Stimulated activated CD8-positive, alpha-beta memory T cell treated with anti-CD3 and anti-CD28 coated beads, Interleukin-7, amount 100 ng/mL, for 4 hours (primary cell): Measurements from ENCODE around the gene YIPF5.

ENCODE experiments used
- DNase-seq, 2 donors: peaks; one replicate each; pipeline ENCODE4 v3.0.0-alpha.2; 2020; ENCODE audit warnings: low read depth in 2 of 2

Gene YIPF5

GRCh38 chr5:144179226-144179625 is 8.8 kb upstream of the YIPF5 start:
- DNase-seq = no peak

- no peak for DNase-seq
Measured at GRCh38 chr5:144177548-144177947, 7.1 kb upstream of the YIPF5 start.

GRCh38 chr5:144173766-144174165 is 3.3 kb upstream of the YIPF5 start:
- no peak for DNase-seq

GRCh38 chr5:144169904-144170275 is 569 bp downstream of the YIPF5 start:
- DNase-seq = no peak

GRCh38 chr5:144167998-144168397 is 2.5 kb downstream of the YIPF5 start:
- DNase-seq = no peak

- no peak for DNase-seq
Measured at GRCh38 chr5:144166696-144167095, 3.8 kb downstream of the YIPF5 start.

- no peak for DNase-seq
Measured at GRCh38 chr5:144162686-144163085, 7.8 kb downstream of the YIPF5 start.

- DNase-seq = no peak
Measured at GRCh38 chr5:144156767-144157171, 13.7 kb downstream of the YIPF5 start.

GRCh38 chr5:144151026-144151425 is 19.4 kb downstream of the YIPF5 start:
- no peak for DNase-seq

GRCh38 chr5:144144956-144145751 is 25.3 kb downstream of the YIPF5 start:
- no peak for DNase-seq

GRCh38 chr5:144143625-144144024 is 26.8 kb downstream of the YIPF5 start:
- DNase-seq = no peak

GRCh38 chr5:144142824-144143162 is 27.7 kb downstream of the YIPF5 start:
- no peak for DNase-seq

GRCh38 chr5:144142139-144142823 is 28.2 kb downstream of the YIPF5 start:
- DNase-seq = no peak

- DNase-seq = no peak
Measured at GRCh38 chr5:144141585-144141984, 28.9 kb downstream of the YIPF5 start.

- no peak for DNase-seq
Measured at GRCh38 chr5:144139586-144139985, 30.9 kb downstream of the YIPF5 start.

GRCh38 chr5:144135113-144135762 is 35.2 kb downstream of the YIPF5 start:
- no peak for DNase-seq

GRCh38 chr5:144134194-144134826 is 36.1 kb downstream of the YIPF5 start:
- no peak for DNase-seq

GRCh38 chr5:144133050-144133633 is 37.3 kb downstream of the YIPF5 start:
- no peak for DNase-seq

GRCh38 chr5:144131261-144131660 is 39.2 kb downstream of the YIPF5 start:
- no peak for DNase-seq

GRCh38 chr5:144130306-144130705 is 40.2 kb downstream of the YIPF5 start:
- DNase-seq = no peak

- DNase-seq = no peak
Measured at GRCh38 chr5:144128844-144129243, 41.6 kb downstream of the YIPF5 start.

GRCh38 chr5:144126707-144127106 is 43.8 kb downstream of the YIPF5 start:
- DNase-seq = no peak
